Muscle layer of duodenum (tissue), 2 donors: ENCODE results near the gene CDC42BPB.

Source experiments
- H3K27ac ChIP-seq: one replicate; pipeline ENCODE4 v1.7.0; 2013; ENCODE audit warnings: mild to moderate bottlenecking, low read length
- H3K27me3 ChIP-seq: one replicate; pipeline ENCODE4 v1.7.0; 2013; ENCODE audit warnings: low read depth, mild to moderate bottlenecking, control low read depth, low read length
- H3K36me3 ChIP-seq, 2 donors: one replicate each; pipeline ENCODE4 v1.7.0; 2013; ENCODE audit warnings: low read length in 2 of 2, control low read depth in 1 of 2, mild to moderate bottlenecking in 1 of 2; ENCODE audit not compliant: insufficient read depth in 2 of 2, control insufficient read depth in 1 of 2
- H3K4me1 ChIP-seq, 2 donors: one replicate each; pipeline ENCODE4 v1.7.0; 2013; ENCODE audit warnings: low read length in 2 of 2, mild to moderate bottlenecking in 2 of 2, control low read depth in 1 of 2, moderate library complexity in 1 of 2; ENCODE audit not compliant: insufficient read depth in 2 of 2, control insufficient read depth in 1 of 2
- H3K4me3 ChIP-seq, 2 donors: one replicate each; pipeline ENCODE4 v1.7.0; 2013; ENCODE audit warnings: low read length in 2 of 2, low read depth in 1 of 2, mild to moderate bottlenecking in 1 of 2
- H3K9me3 ChIP-seq, 2 donors: one replicate each; pipeline ENCODE4 v1.7.0; 2013; ENCODE audit warnings: low read length in 2 of 2, control low read depth in 1 of 2, mild to moderate bottlenecking in 1 of 2; ENCODE audit not compliant: control insufficient read depth in 1 of 2
- donor health status: healthy.

Gene CDC42BPB

DNA sequence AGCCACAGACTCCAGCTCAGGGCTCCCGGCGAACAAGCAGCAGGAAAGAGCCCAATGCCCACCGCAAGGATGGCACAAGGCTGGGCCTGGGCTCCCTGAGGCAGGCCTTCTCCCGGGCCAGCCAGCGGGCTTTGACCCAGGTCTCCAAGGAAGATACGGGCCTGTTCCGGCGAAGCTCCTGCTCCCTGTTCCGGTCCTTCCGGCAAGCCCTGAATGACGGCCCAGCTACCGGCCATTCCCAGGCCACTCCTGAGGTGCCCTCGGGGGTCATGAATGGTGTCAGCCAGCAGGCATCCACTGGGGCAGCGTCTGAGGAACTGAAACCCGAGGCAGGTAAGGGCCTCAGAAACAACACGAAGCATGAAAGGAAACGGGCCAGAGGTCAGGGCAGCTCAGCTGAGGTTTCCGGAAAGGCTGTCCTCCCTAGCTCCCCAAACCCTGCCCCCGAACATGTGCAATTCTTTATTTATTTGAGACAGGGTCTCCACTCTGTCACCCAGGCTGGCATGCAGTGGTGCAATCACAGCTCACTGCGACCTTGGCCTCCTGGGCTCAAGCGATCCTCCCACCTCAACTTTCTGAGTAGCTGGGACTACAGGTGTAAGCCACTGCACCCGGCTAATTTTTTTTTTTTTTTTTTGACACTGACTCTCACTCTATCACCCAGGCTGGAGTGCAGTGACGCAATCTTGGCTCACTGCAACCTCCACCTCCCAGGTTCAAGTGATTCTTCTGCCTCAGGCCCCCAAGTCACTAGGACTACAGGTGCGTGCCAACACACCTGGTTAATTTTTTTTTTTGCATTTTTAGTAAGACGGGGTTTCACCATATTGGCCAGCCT, 43.2 kb upstream of the CDC42BPB start:
- Histone ChIP-seq H3K27ac (no peak overlapping the region), H3K4me1 (peaks cover 5 to 30% of the 10 kb centered on the region in 2 donors), H3K36me3 (no peaks in the 10 kb centered on the region), H3K27me3 (peaks cover 18% of the 10 kb centered on the region), H3K9me3 (no peaks in the 10 kb centered on the region), H3K4me3 (no peak overlapping the region)

GRCh38 chr14:103099733-103100280, 42.5 kb upstream of the CDC42BPB start:
- Histone ChIP-seq H3K4me3 (no peak overlapping the region), H3K9me3 (no peaks in the 10 kb centered on the region), H3K27ac (no peak overlapping the region), H3K4me1 (peaks cover 0 to 28% of the 10 kb centered on the region in 2 donors), H3K27me3 (peaks cover 18% of the 10 kb centered on the region), H3K36me3 (no peaks in the 10 kb centered on the region)

DNA sequence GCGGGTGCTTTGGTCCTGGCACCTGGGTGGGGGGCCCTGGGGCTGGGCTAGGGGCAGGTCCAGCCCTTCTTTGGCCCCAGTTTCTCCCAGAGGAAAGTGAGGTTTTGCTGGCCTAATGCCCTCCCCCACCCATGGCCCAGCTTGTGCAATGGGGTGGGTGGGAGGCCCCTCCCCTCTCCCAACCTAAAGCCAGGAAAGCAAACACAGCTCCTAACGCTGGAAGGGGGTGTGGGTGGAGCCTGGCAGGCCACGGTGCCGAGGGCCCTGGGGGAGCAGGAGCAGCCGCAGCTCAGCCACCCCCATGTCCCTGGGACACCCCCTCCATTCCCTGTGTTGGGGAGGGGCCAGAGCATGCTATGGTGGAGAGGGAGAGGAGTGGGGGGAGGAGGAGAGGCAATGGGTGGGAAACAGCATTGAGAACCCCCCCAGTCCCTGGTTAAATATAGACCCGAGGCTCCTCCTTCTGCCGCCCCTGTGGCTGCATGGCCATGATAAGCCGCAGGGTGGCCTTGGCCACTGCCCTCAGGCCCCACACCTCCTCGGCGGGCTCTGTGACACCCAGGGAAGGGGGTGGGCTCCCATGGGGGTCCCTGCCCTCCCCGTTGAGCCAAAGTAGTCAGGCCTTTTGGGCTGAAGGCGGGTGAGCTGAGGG, 41.9 kb upstream of the CDC42BPB start:
- H3K4me3 ChIP-seq: no peak overlapping the region
- no peaks in the 10 kb centered on the region for H3K9me3 ChIP-seq
- no peak overlapping the region for H3K27ac ChIP-seq
- no peaks in the 10 kb centered on the region for H3K36me3 ChIP-seq
- H3K4me1 ChIP-seq: peaks cover 0 to 22% of the 10 kb centered on the region in 2 donors
- H3K27me3 ChIP-seq: peaks cover 12% of the 10 kb centered on the region

DNA sequence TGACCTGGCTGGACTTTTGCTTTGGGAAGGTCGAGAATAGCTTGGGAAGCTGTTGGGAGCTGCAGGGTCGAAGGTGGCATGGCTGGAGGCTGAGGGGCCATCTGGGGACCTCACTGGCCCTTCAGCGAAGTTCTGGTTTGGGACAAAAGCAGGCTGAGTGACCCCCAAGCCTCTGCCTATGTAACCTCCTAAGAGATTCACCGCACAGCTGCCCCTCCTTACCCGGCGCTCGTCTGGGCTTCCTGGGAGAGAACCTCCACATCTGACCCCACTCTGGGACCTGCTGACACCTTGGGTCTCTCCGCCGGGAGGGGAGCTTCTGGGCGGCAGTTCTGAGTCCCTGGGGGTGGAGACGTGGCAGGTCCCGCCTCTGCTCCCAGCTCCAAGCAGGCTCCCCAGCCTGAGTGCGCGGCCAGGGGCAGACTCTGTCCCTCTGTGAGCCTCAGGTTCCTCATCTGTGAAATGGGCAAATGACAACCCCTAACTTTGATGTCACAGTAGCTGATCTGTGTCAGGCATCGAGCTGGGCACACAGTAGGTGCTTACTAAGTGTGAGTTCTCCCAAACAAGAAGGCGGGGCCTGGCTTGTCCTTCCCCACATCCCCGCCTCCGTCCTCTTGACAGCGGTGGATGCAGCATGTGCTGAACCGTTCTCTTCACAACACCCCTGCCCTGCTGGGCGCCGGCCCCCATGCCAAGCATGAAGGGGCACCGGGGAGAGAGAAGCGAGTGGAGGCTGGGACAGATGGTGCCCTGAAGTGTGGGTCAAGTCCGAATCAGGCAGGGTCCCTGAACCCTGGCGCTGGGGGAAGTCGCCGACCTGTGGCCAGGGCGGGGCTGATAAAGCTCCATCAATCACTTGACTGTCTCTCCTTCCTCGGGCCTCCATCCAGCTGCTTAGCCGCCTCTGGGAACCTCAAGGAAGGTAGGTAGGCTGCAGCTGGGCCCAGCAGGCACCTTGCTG, 40.9 kb upstream of the CDC42BPB start:
- no peaks in the 10 kb centered on the region for H3K9me3 ChIP-seq
- no peak overlapping the region for H3K4me3 ChIP-seq
- no peaks in the 10 kb centered on the region for H3K36me3 ChIP-seq
- no peak overlapping the region for H3K27ac ChIP-seq
- H3K4me1 ChIP-seq: peaks cover 0 to 12% of the 10 kb centered on the region in 2 donors
- H3K27me3 ChIP-seq: peaks cover 5% of the 10 kb centered on the region

GRCh38 chr14:103097244-103097993, 40.1 kb upstream of the CDC42BPB start:
- Histone ChIP-seq H3K27me3 (peaks cover 5% of the 10 kb centered on the region), H3K36me3 (no peaks in the 10 kb centered on the region), H3K4me1 (peaks cover 0 to 8% of the 10 kb centered on the region in 2 donors), H3K27ac (no peak overlapping the region), H3K9me3 (no peaks in the 10 kb centered on the region), H3K4me3 (no peak overlapping the region)

DNA sequence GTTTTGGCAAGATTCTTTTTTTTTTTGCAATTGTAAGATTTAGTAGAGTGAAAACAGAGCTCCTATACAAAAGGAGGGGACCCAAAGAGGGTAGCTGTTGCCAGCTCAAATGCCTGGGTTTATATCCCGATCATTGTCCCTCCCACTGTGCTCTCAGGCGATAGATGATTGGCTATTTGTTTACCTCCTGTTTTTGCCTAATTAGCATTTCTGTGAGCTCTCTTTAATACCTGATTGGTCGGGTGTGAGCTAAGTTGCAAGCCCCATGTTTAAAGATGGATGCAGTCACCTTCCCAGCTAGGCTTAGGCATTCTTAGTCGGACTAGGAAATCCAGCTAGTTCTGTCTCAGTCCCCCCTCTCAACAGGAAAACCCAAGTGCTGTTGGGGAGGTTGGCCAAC, 39.0 kb upstream of the CDC42BPB start:
- no peak overlapping the region for H3K27ac ChIP-seq
- H3K4me1 ChIP-seq: no peaks in the 10 kb centered on the region
- H3K36me3 ChIP-seq: no peaks in the 10 kb centered on the region
- no peak overlapping the region for H3K4me3 ChIP-seq
- H3K27me3 ChIP-seq: peaks cover 3% of the 10 kb centered on the region
- H3K9me3 ChIP-seq: no peaks in the 10 kb centered on the region

GRCh38 chr14:103095210-103095778, 37.9 kb upstream of the CDC42BPB start:
- peak overlapping the region; percentile 24 to 65 for H3K4me3 ChIP-seq
- peaks cover 0 to 11% of the 10 kb centered on the region in 2 donors for H3K4me1 ChIP-seq
- no peaks in the 10 kb centered on the region for H3K9me3 ChIP-seq
- H3K27me3 ChIP-seq: no peaks in the 10 kb centered on the region
- H3K36me3 ChIP-seq: no peaks in the 10 kb centered on the region
- H3K27ac ChIP-seq: peak overlapping the region; percentile 86

- H3K4me1 ChIP-seq: peaks cover 0 to 12% of the 10 kb centered on the region in 2 donors
- no peaks in the 10 kb centered on the region for H3K9me3 ChIP-seq
- H3K27ac ChIP-seq: peak within 1 kb of the TSS; percentile 86
- no peaks in the 10 kb centered on the region for H3K36me3 ChIP-seq
- H3K4me3 ChIP-seq: peak within 1 kb of the TSS; percentile 24 to 65
- no peaks in the 10 kb centered on the region for H3K27me3 ChIP-seq
These were observed 37.3 kb upstream of the CDC42BPB start, which contains the start of gene EXOC3L4 for GRCh38 chr14:103094406-103095209. TSS of gene EXOC3L4 (plus strand) at chr14:103094725. CDS start at chr14:103100220, 5,495 bp downstream.

- H3K9me3 ChIP-seq: no peaks in the 10 kb centered on the region
- no peaks in the 10 kb centered on the region for H3K27me3 ChIP-seq
- H3K36me3 ChIP-seq: no peaks in the 10 kb centered on the region
- H3K4me1 ChIP-seq: peaks cover 0 to 12% of the 10 kb centered on the region in 2 donors
- H3K4me3 ChIP-seq: peak overlapping the region; percentile 24 to 65
- peak overlapping the region; percentile 56 for H3K27ac ChIP-seq
These were observed 36.6 kb upstream of the CDC42BPB start for GRCh38 chr14:103093856-103094405.
